Cardiac muscle cell (in vitro differentiated cells and primary cell): ENCODE data around the gene PCYT1A. TPM values are rescaled to one million over a fixed set of nuclear protein-coding genes. Genes with fewer than 3 reads are reported as not detected.

Experiments
- DNase-seq, 2 donors: peaks; one replicate each; pipeline versions ENCODE4 v3.0.0 to v3.0.0-alpha.2; 2010 to 2017; ENCODE audit warnings: low read depth in 1 of 2, low spot score in 1 of 2
- H3K27ac ChIP-seq: fragments of 200-600 bp; sonication (generic); 2 replicates; pipeline ENCODE4 v1.5.1; 2016
- H3K27me3 ChIP-seq: fragments of 200-600 bp; sonication (generic); 2 replicates; pipeline ENCODE4 v1.6.0; 2016; ENCODE audit warnings: control low read depth
- H3K36me3 ChIP-seq: fragments of 200-600 bp; sonication (generic); 2 replicates; pipeline ENCODE4 v1.5.1; 2016; ENCODE audit warnings: control low read depth
- H3K4me1 ChIP-seq: fragments of 200-600 bp; sonication (generic); 2 replicates; pipeline ENCODE4 v1.8.1; 2017; ENCODE audit warnings: low read depth, mild to moderate bottlenecking, mixed run types
- H3K4me3 ChIP-seq: fragments of 200-600 bp; sonication (generic); 2 replicates; pipeline ENCODE4 v1.5.1; 2016; ENCODE audit warnings: mild to moderate bottlenecking
- H3K9me3 ChIP-seq: fragments of 200-600 bp; sonication (generic); 2 replicates; pipeline ENCODE4 v1.5.1; 2017; ENCODE audit warnings: low read depth, mild to moderate bottlenecking, control low read depth
- CTCF ChIP-seq: IDR thresholded peaks from 2 replicates; pipeline ENCODE4 v1.5.1; 2012; ENCODE audit warnings: low read depth, mild to moderate bottlenecking, low read length
- polyA plus RNA-seq: library from polyadenylated mRNA; unstranded; fragments of >200 nt; fragmentation: Nextera tagmentation; extraction: Ambion mirVana; gene quantifications from 2 replicates; pipeline ENCODE4 v1.2.1, GENCODE V29; 2016
- total RNA-seq: library from RNA; depleted of rRNA; stranded (reverse); fragments of >200 nt; gene quantifications from 2 replicates; pipeline ENCODE4 v1.2.3, GENCODE V29; 2016

PCYT1A gene
- total and polyA plus RNA-seq, 2 experiments from 2014 or later: 23.6 to 66.5 TPM

GRCh38 chr3:196198081-196198675, 89.3 kb downstream of the PCYT1A start:
- H3K9me3 ChIP-seq: no peaks in the 10 kb centered on the region
- no peaks in the 10 kb centered on the region for H3K36me3 ChIP-seq
- H3K4me3 ChIP-seq: no peak overlapping the region
- no peaks in the 10 kb centered on the region for H3K27me3 ChIP-seq
- DNase-seq: no peak
- no peak for TF ChIP-seq CTCF
- no peak overlapping the region for H3K27ac ChIP-seq
- peaks cover 7% of the 10 kb centered on the region for H3K4me1 ChIP-seq

- no peak for DNase-seq
- Histone ChIP-seq H3K4me3 (no peak overlapping the region), H3K27ac (no peak overlapping the region), H3K27me3 (no peaks in the 10 kb centered on the region), H3K4me1 (peaks cover 8% of the 10 kb centered on the region), H3K36me3 (no peaks in the 10 kb centered on the region), H3K9me3 (no peaks in the 10 kb centered on the region)
- no peak for TF ChIP-seq CTCF
These were observed 90.0 kb downstream of the PCYT1A start for GRCh38 chr3:196197524-196197923.

- TF ChIP-seq CTCF: no peak
- no peak for DNase-seq
- no peak overlapping the region for H3K4me3 ChIP-seq
- no peak overlapping the region for H3K27ac ChIP-seq
- H3K9me3 ChIP-seq: no peaks in the 10 kb centered on the region
- H3K36me3 ChIP-seq: no peaks in the 10 kb centered on the region
- H3K27me3 ChIP-seq: no peaks in the 10 kb centered on the region
- H3K4me1 ChIP-seq: peaks cover 13% of the 10 kb centered on the region
These were observed 91.8 kb downstream of the PCYT1A start for GRCh38 chr3:196195664-196196265.

DNA sequence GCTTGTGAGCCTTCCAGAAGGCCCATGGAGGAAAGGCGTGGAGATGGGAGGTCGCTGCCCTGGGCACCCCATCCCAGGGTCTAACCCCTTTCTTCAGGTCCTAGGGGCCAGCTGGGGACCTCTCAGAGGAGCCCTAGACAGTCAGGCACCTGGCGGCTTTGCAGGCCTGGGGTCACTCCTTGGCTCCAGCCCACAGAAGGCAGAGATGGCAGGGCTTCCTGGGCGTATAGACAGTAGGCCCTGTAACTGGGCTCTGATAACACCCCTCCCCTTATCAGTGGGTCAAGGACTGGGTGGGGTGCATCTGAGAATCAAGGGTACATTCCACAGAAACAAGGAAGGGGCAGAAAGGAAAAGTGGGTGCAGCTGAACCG, 93.0 kb downstream of the PCYT1A start:
- no peak overlapping the region for H3K27ac ChIP-seq
- no peaks in the 10 kb centered on the region for H3K36me3 ChIP-seq
- H3K4me1 ChIP-seq: peaks cover 13% of the 10 kb centered on the region
- DNase-seq: no peak
- TF ChIP-seq CTCF: no peak
- no peak overlapping the region for H3K4me3 ChIP-seq
- no peaks in the 10 kb centered on the region for H3K9me3 ChIP-seq
- H3K27me3 ChIP-seq: no peaks in the 10 kb centered on the region

DNA sequence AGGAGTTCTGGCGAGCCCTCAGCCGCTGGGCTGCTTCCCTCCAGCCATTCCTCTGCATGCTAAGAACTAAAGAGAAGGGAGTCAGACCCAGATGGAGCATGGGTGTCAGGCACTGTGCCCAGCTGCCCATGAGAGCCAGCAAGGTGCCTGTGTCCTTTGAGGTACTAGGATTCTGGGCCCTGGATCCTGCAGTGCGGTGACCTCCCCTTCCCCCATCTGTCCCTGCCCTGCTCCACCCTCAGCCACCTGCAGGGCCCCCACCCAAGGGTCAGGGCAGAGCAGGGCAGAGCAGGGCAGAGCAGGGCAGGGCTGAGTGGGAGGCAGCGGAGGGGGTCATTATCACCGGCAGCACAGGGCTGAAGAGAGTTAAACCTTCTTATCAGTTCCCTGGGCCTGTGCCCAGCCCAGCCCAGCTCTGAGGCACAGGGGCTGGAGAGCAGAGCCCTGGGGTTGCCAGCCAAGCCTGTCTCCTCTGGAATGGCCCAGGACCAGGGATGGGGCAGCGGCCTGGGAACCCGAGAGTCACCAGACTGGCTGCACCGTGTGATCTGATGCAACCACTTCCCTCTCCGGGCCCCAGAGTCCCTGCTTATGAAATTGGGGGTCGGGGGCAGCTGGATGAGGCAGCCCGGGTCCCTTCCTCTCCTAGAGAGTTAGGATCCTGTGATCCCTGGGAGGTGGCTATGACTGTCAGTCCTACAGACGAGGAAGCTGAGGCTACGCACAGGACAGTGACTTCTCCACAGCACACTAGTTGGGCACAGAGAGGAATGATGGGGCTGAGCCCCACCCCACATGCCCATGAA, 93.6 kb downstream of the PCYT1A start:
- Histone ChIP-seq H3K4me1 (peaks cover 13% of the 10 kb centered on the region), H3K4me3 (no peak overlapping the region), H3K9me3 (no peaks in the 10 kb centered on the region), H3K36me3 (no peaks in the 10 kb centered on the region), H3K27ac (peak overlapping the region; percentile 39), H3K27me3 (no peaks in the 10 kb centered on the region)
- DNase-seq: peak in 1 of 2 donors; percentile 46
- no peak for TF ChIP-seq CTCF
